HG02981 (cell line): ENCODE data around the gene RGS7.
"Not testable (repeated sequence)": the region's sequence is repeated elsewhere in the genome, so short reads cannot be mapped to it uniquely, and the experiment has no call there.

ENCODE experiments used
- ATAC-seq: cut with Tn5 transposase; IDR thresholded peaks from one replicate; pipeline ENCODE4 v1.9.1; 2021; ENCODE audit warnings: mild to moderate bottlenecking, moderate library complexity; ENCODE audit not compliant: unreplicated experiment

Gene RGS7

GRCh38 chr1:241215683-241216082, 141.3 kb downstream of the RGS7 start:
- no peak for ATAC-seq

GRCh38 chr1:241215203-241215602, 141.8 kb downstream of the RGS7 start:
- no peak for ATAC-seq

- ATAC-seq: no peak
These were observed 143.9 kb downstream of the RGS7 start for GRCh38 chr1:241213139-241213538.

- no peak for ATAC-seq
These were observed 144.4 kb downstream of the RGS7 start for GRCh38 chr1:241212628-241213027.

GRCh38 chr1:241208910-241209379, 148.1 kb downstream of the RGS7 start:
- no peak for ATAC-seq

- no peak for ATAC-seq
These were observed 153.2 kb downstream of the RGS7 start for GRCh38 chr1:241203817-241204216.

- ATAC-seq: no peak
These were observed 154.6 kb downstream of the RGS7 start for GRCh38 chr1:241202401-241202800.

- ATAC-seq: no peak
These were observed 170.3 kb downstream of the RGS7 start for GRCh38 chr1:241186716-241187115.

- ATAC-seq: no peak
These were observed 175.0 kb downstream of the RGS7 start for GRCh38 chr1:241181971-241182370.

GRCh38 chr1:241181471-241181870, 175.5 kb downstream of the RGS7 start:
- ATAC-seq: no peak

- ATAC-seq: no peak
These were observed 176.4 kb downstream of the RGS7 start for GRCh38 chr1:241180569-241180968.

GRCh38 chr1:241177660-241178059, 179.3 kb downstream of the RGS7 start:
- no peak for ATAC-seq

GRCh38 chr1:241172486-241172885, 184.5 kb downstream of the RGS7 start:
- no peak for ATAC-seq

- no peak for ATAC-seq
These were observed 185.0 kb downstream of the RGS7 start for GRCh38 chr1:241171991-241172390.

- ATAC-seq: no peak
These were observed 189.8 kb downstream of the RGS7 start for GRCh38 chr1:241167121-241167630.

GRCh38 chr1:241166625-241167024, 190.4 kb downstream of the RGS7 start:
- no peak for ATAC-seq

- ATAC-seq: not testable (repeated sequence)
These were observed 191.7 kb downstream of the RGS7 start for GRCh38 chr1:241165256-241165655.

- no peak for ATAC-seq
These were observed 193.6 kb downstream of the RGS7 start for GRCh38 chr1:241163363-241163762.

GRCh38 chr1:241161188-241161689, 195.8 kb downstream of the RGS7 start:
- ATAC-seq: no peak

GRCh38 chr1:241157435-241157834, 199.6 kb downstream of the RGS7 start:
- ATAC-seq: no peak

- ATAC-seq: no peak
These were observed 200.6 kb downstream of the RGS7 start for GRCh38 chr1:241156231-241156965.

- ATAC-seq: no peak
These were observed 211.1 kb downstream of the RGS7 start for GRCh38 chr1:241145881-241146280.
